OCI-LY7 (cell line): ENCODE measurements around the gene UTP14C. TPM values are rescaled to one million over a fixed set of nuclear protein-coding genes. Genes with fewer than 3 reads are reported as not detected.

Experiments used
- BruUV-seq: library from RNA; stranded (reverse); fragments of 400-500 nt; replicated peaks from 2 replicates; lab custom pipeline; 2021; lab: Mats Ljungman, UMichigan
- CTCF ChIA-PET: fragments of 300-600 bp; sonication (Branson Sonifier 250); formaldehyde crosslinking; loops from one replicate; lab custom pipeline; 2022; ENCODE audit warnings: antibody characterized with exemption; ENCODE audit not compliant: unreplicated experiment; lab: Charles Lee
- POLR2A ChIA-PET: fragments of 300-600 bp; sonication (Branson Sonifier 250); formaldehyde crosslinking; loops from one replicate; lab custom pipeline; 2022; ENCODE audit warnings: antibody characterized with exemption; lab: Charles Lee
- DNase-seq: peaks from one replicate; pipeline ENCODE4 v3.0.0-alpha.2; 2015; ENCODE audit warnings: low spot score
- H2AFZ ChIP-seq: fragments of 200-600 bp; sonication (generic), shearing (Covaris generic); 2 replicates; pipeline ENCODE4 v1.6.1; 2014; ENCODE audit warnings: mild to moderate bottlenecking, antibody characterized with exemption, low read length, moderate library complexity
- H3K27ac ChIP-seq: fragments of 200-600 bp; sonication (generic); 2 replicates; pipeline ENCODE4 v1.5.1; 2014; ENCODE audit warnings: mixed run types, low read depth, mild to moderate bottlenecking, moderate library complexity, low read length, inconsistent platforms; ENCODE audit not compliant: poor library complexity, severe bottlenecking
- H3K36me3 ChIP-seq: fragments of 200-600 bp; sonication (generic); 2 replicates; pipeline ENCODE4 v1.6.1; 2014; ENCODE audit warnings: mild to moderate bottlenecking, antibody characterized with exemption, low read length, moderate library complexity, mixed read lengths; ENCODE audit not compliant: insufficient read depth
- H3K4me1 ChIP-seq: fragments of 200-600 bp; sonication (generic); 2 replicates; pipeline ENCODE4 v1.5.1; 2014; ENCODE audit warnings: mild to moderate bottlenecking, low read length; ENCODE audit not compliant: insufficient read depth, poor library complexity, severe bottlenecking
- H3K4me2 ChIP-seq: fragments of 200-600 bp; sonication (generic); 2 replicates; pipeline ENCODE4 v1.6.1; 2014; ENCODE audit warnings: mild to moderate bottlenecking, low read length
- H3K4me3 ChIP-seq: fragments of 200-600 bp; sonication (generic); 2 replicates; pipeline ENCODE4 v1.5.1; 2014; ENCODE audit warnings: mild to moderate bottlenecking, low read depth, low read length; ENCODE audit not compliant: poor library complexity, severe bottlenecking
- H3K79me2 ChIP-seq: fragments of 200-600 bp; sonication (generic); 2 replicates; pipeline ENCODE4 v1.6.1; 2016; ENCODE audit warnings: low read depth, mild to moderate bottlenecking, low read length, moderate library complexity, mixed read lengths; ENCODE audit not compliant: insufficient read depth
- H3K9me2 ChIP-seq: fragments of 200-600 bp; sonication (generic); 2 replicates; pipeline ENCODE4 v1.6.1; 2016; ENCODE audit warnings: mild to moderate bottlenecking, low read length, mixed read lengths; ENCODE audit not compliant: insufficient read depth
- H3K9me3 ChIP-seq: fragments of 200-600 bp; sonication (generic); 2 replicates; pipeline ENCODE4 v1.6.1; 2014; ENCODE audit warnings: mild to moderate bottlenecking, mixed run types, low read length, mixed read lengths
- H4K20me1 ChIP-seq: fragments of 200-600 bp; sonication (generic); 2 replicates; pipeline ENCODE4 v1.6.1; 2014; ENCODE audit warnings: mild to moderate bottlenecking, antibody characterized with exemption, low read length, moderate library complexity, mixed read lengths; ENCODE audit not compliant: insufficient read depth
- EZH2phosphoT487 ChIP-seq: fragments of 200-600 bp; sonication (generic); IDR thresholded peaks from 2 replicates; pipeline ENCODE4 v1.6.1; 2018; ENCODE audit warnings: low read depth, borderline replicate concordance, mild to moderate bottlenecking, mixed run types, antibody characterized with exemption, low read length, moderate library complexity, mixed read lengths
- intact Hi-C: fragments of 100-400 bp; cut with micrococcal nuclease; formaldehyde crosslinking; loops from one replicate; pipeline ENCODE4 v1.10.0; 2022; ENCODE audit not compliant: unreplicated experiment
- total RNA-seq, 2 experiments: library from RNA; depleted of rRNA in 1 of 2; stranded (reverse); fragments of >200 nt in 1 of 2; shearing (Covaris generic) in 1 of 2; gene quantifications; 2 replicates each; pipeline ENCODE4 v1.2.3, GENCODE V29; 2014 to 2022
- TF ChIP-seq, protein P1 (sequence below): fragments of 200-600 bp; sonication (generic); conservative IDR thresholded peaks from 2 replicates; pipeline ENCODE4 v1.5.1; 2014; ENCODE audit warnings: mild to moderate bottlenecking, antibody characterized with exemption, low read length, moderate library complexity, mixed read lengths

Gene UTP14C
- total RNA-seq, 2 experiments from 2014 or later: 7.3 to 11.5 TPM

DNA sequence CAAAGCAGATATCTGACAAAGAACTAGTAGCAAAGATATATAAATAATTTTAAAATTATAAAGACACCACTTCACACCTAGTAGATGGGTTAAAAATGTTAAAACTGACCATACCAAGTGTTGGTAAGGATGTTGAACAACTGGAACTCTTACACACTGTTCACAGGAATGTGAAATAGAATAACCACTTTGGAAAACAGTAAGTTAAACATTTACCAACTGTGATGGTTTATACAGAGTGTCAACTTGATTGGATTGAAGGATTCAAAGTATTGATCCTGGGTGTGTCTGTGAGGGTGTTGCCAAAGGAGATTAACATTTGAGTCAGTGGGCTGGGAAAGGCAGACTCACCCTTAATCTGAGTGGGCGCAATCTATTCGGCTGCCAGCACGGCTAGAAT, 19.2 kb downstream of the UTP14C start:
- BruUV-seq: no TSS peak
- CTCF ChIA-PET: no interaction called here
- no peak for DNase-seq
- Histone ChIP-seq H4K20me1 (no peaks in the 10 kb centered on the region), H2AFZ (no peak overlapping the region), H3K9me2 (no peaks in the 10 kb centered on the region), H3K79me2 (no peaks in the 10 kb centered on the region), H3K4me3 (no peak overlapping the region), H3K27ac (no peak overlapping the region), H3K9me3 (no peaks in the 10 kb centered on the region), H3K4me2 (no peak overlapping the region), H3K4me1 (no peaks in the 10 kb centered on the region), H3K36me3 (no peaks in the 10 kb centered on the region)
- POLR2A ChIA-PET: no interaction called here
- TF ChIP-seq, protein P1, sequence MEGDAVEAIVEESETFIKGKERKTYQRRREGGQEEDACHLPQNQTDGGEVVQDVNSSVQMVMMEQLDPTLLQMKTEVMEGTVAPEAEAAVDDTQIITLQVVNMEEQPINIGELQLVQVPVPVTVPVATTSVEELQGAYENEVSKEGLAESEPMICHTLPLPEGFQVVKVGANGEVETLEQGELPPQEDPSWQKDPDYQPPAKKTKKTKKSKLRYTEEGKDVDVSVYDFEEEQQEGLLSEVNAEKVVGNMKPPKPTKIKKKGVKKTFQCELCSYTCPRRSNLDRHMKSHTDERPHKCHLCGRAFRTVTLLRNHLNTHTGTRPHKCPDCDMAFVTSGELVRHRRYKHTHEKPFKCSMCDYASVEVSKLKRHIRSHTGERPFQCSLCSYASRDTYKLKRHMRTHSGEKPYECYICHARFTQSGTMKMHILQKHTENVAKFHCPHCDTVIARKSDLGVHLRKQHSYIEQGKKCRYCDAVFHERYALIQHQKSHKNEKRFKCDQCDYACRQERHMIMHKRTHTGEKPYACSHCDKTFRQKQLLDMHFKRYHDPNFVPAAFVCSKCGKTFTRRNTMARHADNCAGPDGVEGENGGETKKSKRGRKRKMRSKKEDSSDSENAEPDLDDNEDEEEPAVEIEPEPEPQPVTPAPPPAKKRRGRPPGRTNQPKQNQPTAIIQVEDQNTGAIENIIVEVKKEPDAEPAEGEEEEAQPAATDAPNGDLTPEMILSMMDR: no peak
- no peak for TF ChIP-seq EZH2phosphoT487
- intact Hi-C loops: no loop called here

DNA sequence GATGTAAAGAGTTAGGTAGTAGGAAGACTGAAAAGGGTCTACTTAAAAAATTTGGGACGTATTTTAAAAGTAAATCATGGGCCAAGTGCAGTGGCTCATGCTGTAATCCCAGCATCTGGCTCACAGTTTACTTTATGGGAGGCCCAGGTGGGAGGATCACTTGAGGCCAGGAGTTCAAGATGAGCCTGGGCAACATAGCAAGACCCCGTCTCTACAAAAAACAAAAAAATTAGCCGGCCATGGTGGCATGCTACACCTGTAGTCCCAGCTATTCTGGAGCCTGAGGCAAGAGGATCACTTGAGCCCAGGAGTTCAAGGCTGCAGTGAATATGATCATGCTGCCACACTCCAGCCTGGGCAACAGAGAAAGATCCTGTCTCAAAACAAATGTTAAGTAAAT, 23.0 kb downstream of the UTP14C start:
- Histone ChIP-seq H3K4me2 (no peak overlapping the region), H3K36me3 (no peaks in the 10 kb centered on the region), H3K9me3 (no peaks in the 10 kb centered on the region), H3K4me3 (no peak overlapping the region), H3K4me1 (no peaks in the 10 kb centered on the region), H2AFZ (no peak overlapping the region), H3K27ac (no peak overlapping the region), H3K9me2 (no peaks in the 10 kb centered on the region), H3K79me2 (no peaks in the 10 kb centered on the region), H4K20me1 (no peaks in the 10 kb centered on the region)
- ChIA-PET CTCF (no interaction called here), POLR2A (no interaction called here)
- DNase-seq: no peak
- no TSS peak for BruUV-seq
- TF ChIP-seq, protein P1: no peak
- no peak for TF ChIP-seq EZH2phosphoT487
- intact Hi-C loops: no loop called here

DNA sequence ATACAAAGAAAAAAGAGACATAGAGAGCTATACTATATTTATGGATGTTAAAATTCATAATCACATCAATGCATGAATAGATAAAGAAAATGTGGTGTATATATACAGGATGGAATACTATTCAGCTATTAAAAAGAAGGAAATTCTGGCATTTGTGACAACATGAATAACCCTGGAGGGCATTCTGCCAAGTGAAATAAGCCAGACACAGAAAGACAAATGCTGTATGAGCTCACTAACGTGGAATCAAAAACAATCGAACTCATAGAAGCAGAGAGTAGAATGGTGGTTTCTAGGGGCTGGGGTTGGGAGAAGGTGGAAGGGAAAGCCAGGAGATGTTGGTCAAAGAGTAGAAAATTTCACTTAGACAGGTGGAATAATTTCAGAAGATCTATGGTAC, 24.0 kb downstream of the UTP14C start:
- Histone ChIP-seq H4K20me1 (no peaks in the 10 kb centered on the region), H3K9me2 (no peaks in the 10 kb centered on the region), H3K4me3 (no peak overlapping the region), H3K4me2 (no peak overlapping the region), H2AFZ (no peak overlapping the region), H3K4me1 (no peaks in the 10 kb centered on the region), H3K9me3 (no peaks in the 10 kb centered on the region), H3K36me3 (no peaks in the 10 kb centered on the region), H3K79me2 (no peaks in the 10 kb centered on the region), H3K27ac (no peak overlapping the region)
- ChIA-PET CTCF (no interaction called here), POLR2A (interaction anchor here (0.7 kb wide), 1 partner anchor 27 kb away, joined by 3 read pairs; no protein-coding TSS in a partner anchor)
- BruUV-seq: no TSS peak
- TF ChIP-seq, protein P1: no peak
- no peak for TF ChIP-seq EZH2phosphoT487
- no peak for DNase-seq
- intact Hi-C loops: no loop called here
